CD14-positive monocyte (primary cell): ENCODE results near the gene CHL1. TPM values are rescaled to one million over a fixed set of nuclear protein-coding genes. Genes with fewer than 3 reads are reported as not detected.

Source experiments
- DNase-seq, 3 donors: peaks; one replicate each; pipeline ENCODE4 v3.0.0-alpha.2; 2011 to 2022
- H2AFZ ChIP-seq: 2 replicates; pipeline ENCODE4 v1.6.0; 2012; ENCODE audit warnings: mild to moderate bottlenecking, low read depth, low read length, inconsistent platforms; ENCODE audit not compliant: insufficient read depth, poor library complexity, severe bottlenecking
- H3K27ac ChIP-seq, 2 donors: 1 replicate in 1 of 2; 2 replicates in 1 of 2; pipeline ENCODE4 v1.5.1; 2012 to 2013; ENCODE audit warnings: low read length in 2 of 2, control low read depth in 1 of 2, inconsistent platforms in 1 of 2, low read depth in 1 of 2, mild to moderate bottlenecking in 1 of 2
- H3K27me3 ChIP-seq, 2 donors: one replicate each; pipeline versions ENCODE4 v1.6.0 to v1.6.1; 2011 to 2013; ENCODE audit warnings: low read length in 2 of 2; ENCODE audit not compliant: control insufficient read depth in 2 of 2, insufficient read depth in 2 of 2
- H3K36me3 ChIP-seq, 2 donors: replicated peaks in 1 of 2; 1 replicate in 1 of 2; 2 replicates in 1 of 2; pipeline versions ENCODE4 v1.5.1 to v1.6.1; 2012 to 2013; ENCODE audit warnings: low read length in 2 of 2, control low read depth in 1 of 2, inconsistent platforms in 1 of 2, mild to moderate bottlenecking in 1 of 2; ENCODE audit not compliant: insufficient read depth in 2 of 2, control insufficient read depth in 1 of 2
- H3K4me1 ChIP-seq, 2 donors: 1 replicate in 1 of 2; 2 replicates in 1 of 2; pipeline versions ENCODE4 v1.5.1 to v1.6.1; 2012 to 2013; ENCODE audit warnings: low read length in 2 of 2, control low read depth in 1 of 2, inconsistent platforms in 1 of 2, mild to moderate bottlenecking in 1 of 2, moderate library complexity in 1 of 2; ENCODE audit not compliant: insufficient read depth in 2 of 2, control insufficient read depth in 1 of 2
- H3K4me2 ChIP-seq: replicated peaks from 2 replicates; pipeline ENCODE3; 2012; ENCODE audit warnings: low read length, moderate library complexity, mild to moderate bottlenecking; ENCODE audit not compliant: poor library complexity, severe bottlenecking; ENCODE audit errors: extremely low read depth
- H3K4me3 ChIP-seq, 3 experiments: fragments of 200-600 bp in 1 of 3; sonication (generic) in 1 of 3; replicated peaks in 1 of 3; 1 replicate in 2 of 3; 2 replicates in 1 of 3; pipeline ENCODE4 v1.5.1; 2011 to 2013; ENCODE audit warnings: low read length in 3 of 3, mild to moderate bottlenecking in 3 of 3, control low read depth in 2 of 3, low read depth in 2 of 3, inconsistent platforms in 1 of 3, moderate library complexity in 1 of 3
- H3K79me2 ChIP-seq: 2 replicates; pipeline ENCODE4 v1.6.0; 2012; ENCODE audit warnings: mild to moderate bottlenecking, control low read depth, inconsistent platforms, low read length, moderate library complexity; ENCODE audit not compliant: insufficient read depth
- H3K9ac ChIP-seq: 2 replicates; pipeline ENCODE4 v1.6.0; 2017; ENCODE audit warnings: low read length, mild to moderate bottlenecking; ENCODE audit not compliant: insufficient read depth, poor library complexity, severe bottlenecking
- H3K9me3 ChIP-seq, 2 donors: replicated peaks in 1 of 2; 1 replicate in 1 of 2; 2 replicates in 1 of 2; pipeline versions ENCODE4 v1.5.1 to v1.6.1; 2012 to 2013; ENCODE audit warnings: low read length in 2 of 2, control low read depth in 1 of 2; ENCODE audit not compliant: control insufficient read depth in 1 of 2, insufficient read depth in 1 of 2
- H4K20me1 ChIP-seq: 2 replicates; pipeline ENCODE4 v1.6.0; 2012; ENCODE audit warnings: mild to moderate bottlenecking, low read length, control low read depth, moderate library complexity; ENCODE audit not compliant: insufficient read depth
- H3K27ac Mint-ChIP-seq, 7 donors: one replicate each; pipeline ENCODE4 v1.8.0; 2020; ENCODE audit warnings: mild to moderate bottlenecking in 7 of 7, mixed read lengths in 7 of 7, moderate library complexity in 6 of 7, inconsistent platforms in 2 of 7
- H3K27me3 Mint-ChIP-seq, 3 donors: one replicate each; pipeline ENCODE4 v1.8.0; 2021 to 2022; ENCODE audit warnings: low read depth in 3 of 3, mild to moderate bottlenecking in 3 of 3, mixed read lengths in 3 of 3, moderate library complexity in 3 of 3, inconsistent platforms in 1 of 3
- H3K36me3 Mint-ChIP-seq, 2 donors: one replicate each; pipeline ENCODE4 v1.8.0; 2020; ENCODE audit warnings: mixed read lengths in 2 of 2, inconsistent platforms in 1 of 2, mild to moderate bottlenecking in 1 of 2
- H3K4me1 Mint-ChIP-seq: one replicate; pipeline ENCODE4 v1.8.0; 2020; ENCODE audit warnings: mild to moderate bottlenecking, mixed read lengths
- H3K4me3 Mint-ChIP-seq, 2 donors: one replicate each; pipeline ENCODE4 v1.8.0; 2020; ENCODE audit warnings: mild to moderate bottlenecking in 2 of 2, mixed read lengths in 2 of 2, moderate library complexity in 1 of 2
- H3K9me3 Mint-ChIP-seq, 7 donors: one replicate each; pipeline ENCODE4 v1.8.0; 2020 to 2022; ENCODE audit warnings: mixed read lengths in 7 of 7, mild to moderate bottlenecking in 6 of 7, moderate library complexity in 6 of 7, inconsistent platforms in 2 of 7
- CTCF ChIP-seq: fragments of 200-600 bp; IDR thresholded peaks from one replicate; pipeline ENCODE4 v1.8.0; 2022; ENCODE audit warnings: antibody characterized with exemption, mild to moderate bottlenecking
- WGBS: methylation state at CpG from one replicate; pipeline ENCODE4 v1.1.5; 2013; ENCODE audit warnings: missing lambda C conversion rate; ENCODE audit not compliant: insufficient coverage; 5-methylcytosine and 5-hydroxymethylcytosine counted together
- intact Hi-C, 2 donors: fragments of 100-400 bp; cut with micrococcal nuclease; formaldehyde crosslinking; loops; one replicate each; pipeline versions ENCODE4 v1.15.0 to v1.15.1; 2023
- polyA minus RNA-seq: library from RNA; depleted of rRNA, polyadenylated mRNA; stranded (reverse); fragments of >200 nt; gene quantifications from 2 replicates; pipeline ENCODE4 v1.2.3, GENCODE V29; 2012
- polyA plus RNA-seq, 3 donors: library from polyadenylated mRNA; depleted of rRNA in 1 of 3; unstranded in 2 of 3; stranded (reverse) in 1 of 3; fragments of 300-500 nt in 2 of 3; fragments of >200 nt in 1 of 3; fragmentation: Illumina TruSeq in 2 of 3; gene quantifications; 1 replicate in 2 of 3; 2 replicates in 1 of 3; pipeline ENCODE4 v1.2.3, GENCODE V29; 2012 to 2021
- total RNA-seq, 12 experiments: library from RNA in 1 of 12; stranded (reverse) in 1 of 12; fragments of 120-200 nt in 1 of 12; gene quantifications; one replicate each; pipeline ENCODE4 v1.2.4 and lab custom pipeline; 2013 to 2026; ENCODE audit warnings: mixed read lengths in 6 of 12, inconsistent platforms in 1 of 12

CHL1 gene
- total RNA-seq (2013): 0.12 TPM
- polyA plus RNA-seq (not detected), polyA minus RNA-seq (not detected in 2 replicates), total RNA-seq (lab: John Stamatoyannopoulos, UW) (0 to 4.8 (median 0.16) reads per million in 11 experiments)

- Mint-ChIP-seq H3K9me3 (peaks cover 0 to 30% (median 9%) of the 10 kb centered on the region in 7 donors), H3K27ac (no peak within 1 kb of the TSS), H3K4me3 (peak within 1 kb of the TSS in 1 of 2 donors; percentile 75), H3K4me1 (no peaks in the 10 kb centered on the region), H3K27me3 (peaks cover 31 to 46% (median 31%) of the 10 kb centered on the region in 3 donors), H3K36me3 (peaks cover 0 to 5% of the 10 kb centered on the region in 2 donors)
- Histone ChIP-seq H3K27ac (no peak within 1 kb of the TSS), H3K9me3 (no peaks in the 10 kb centered on the region), H3K36me3 (no peaks in the 10 kb centered on the region), H3K4me1 (no peaks in the 10 kb centered on the region), H3K79me2 (no peaks in the 10 kb centered on the region), H3K4me3 (no peak within 1 kb of the TSS), H2AFZ (no peak within 1 kb of the TSS), H3K4me2 (no peak within 1 kb of the TSS), H3K9ac (no peak within 1 kb of the TSS), H3K27me3 (peaks cover 17 to 45% of the 10 kb centered on the region in 2 donors), H4K20me1 (no peaks in the 10 kb centered on the region)
- intact Hi-C loops: no loop called here
- no peak for DNase-seq
- TF ChIP-seq CTCF: no peak
- 2% methylated on average over 47 of the region's 64 CpGs for WGBS
Observed at GRCh38 chr3:196311-197148, at the start of gene CHL1. CHL1 (plus strand) TSS chr3:196763; CDS start chr3:319777, 123,014 bp downstream.

DNA sequence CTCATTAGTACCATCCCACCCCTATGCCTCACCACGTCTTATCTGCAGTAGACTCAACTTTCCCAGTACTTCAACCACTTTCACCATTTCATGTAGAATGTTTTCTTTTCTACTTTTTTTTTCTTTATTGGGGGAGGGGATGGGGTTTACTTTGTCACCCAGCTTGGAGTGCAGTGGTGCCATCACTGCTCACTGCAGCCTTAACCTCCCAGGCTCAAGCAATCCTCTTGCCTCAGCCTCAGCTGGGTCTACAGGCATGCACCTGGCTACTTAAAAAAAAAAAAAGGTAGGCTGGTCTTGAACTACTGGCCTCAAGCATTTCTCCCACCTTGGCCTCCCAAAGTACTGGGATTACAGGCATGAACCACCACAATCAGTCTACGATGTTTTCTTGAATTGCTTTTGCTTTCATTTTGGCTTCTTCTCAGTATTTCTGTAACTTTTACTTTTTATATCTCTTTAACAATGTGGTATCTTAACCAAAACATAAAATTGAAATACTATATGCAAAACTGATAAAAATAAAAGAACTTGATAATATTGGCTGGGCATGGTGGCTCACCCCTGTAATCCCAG is 44.9 kb upstream of the CHL1 start:
- Histone ChIP-seq H4K20me1 (no peaks in the 10 kb centered on the region), H3K36me3 (no peaks in the 10 kb centered on the region), H3K27ac (no peak overlapping the region), H3K4me3 (no peak overlapping the region), H3K4me1 (no peaks in the 10 kb centered on the region), H3K9me3 (no peaks in the 10 kb centered on the region), H3K9ac (no peak overlapping the region), H3K4me2 (no peak overlapping the region), H3K27me3 (no peaks in the 10 kb centered on the region), H2AFZ (no peak overlapping the region), H3K79me2 (no peaks in the 10 kb centered on the region)
- Mint-ChIP-seq H3K9me3 (peaks cover 0 to 5% (median 2%) of the 10 kb centered on the region in 7 donors), H3K36me3 (no peaks in the 10 kb centered on the region), H3K4me3 (no peak overlapping the region), H3K4me1 (no peaks in the 10 kb centered on the region), H3K27me3 (peaks cover 0 to 1% (median 0%) of the 10 kb centered on the region in 3 donors), H3K27ac (no peak overlapping the region)
- no peak for TF ChIP-seq CTCF
- no peak for DNase-seq
- intact Hi-C loops: no loop called here
- no CpG with 5 or more reads among the region's 2 CpGs for WGBS
